GM21786 (cell line): Measurements from ENCODE around the gene IFT172.
A peak's percentile ranks its signal among the peaks of the same experiment; 100 is the strongest.
"Not testable (repeated sequence)": the region's sequence is repeated elsewhere in the genome, so short reads cannot be mapped to it uniquely, and the experiment has no call there.

Source experiments
- ATAC-seq: cut with Tn5 transposase; IDR thresholded peaks from one replicate; pipeline ENCODE4 v1.9.1; 2021; ENCODE audit not compliant: unreplicated experiment

Gene IFT172

GRCh38 chr2:27428213-27428977 is 61.1 kb downstream of the IFT172 start, which contains the start of gene NRBP1:
TSS of gene NRBP1 (plus strand) at chr2:27428631. CDS start at chr2:27433274, 4,643 bp downstream.
- peak; percentile 84 for ATAC-seq

GRCh38 chr2:27427863-27428212 is 61.7 kb downstream of the IFT172 start:
- no peak for ATAC-seq

GRCh38 chr2:27425039-27425438 is 64.5 kb downstream of the IFT172 start:
- not testable (repeated sequence) for ATAC-seq

GRCh38 chr2:27422958-27423357 is 66.6 kb downstream of the IFT172 start:
- ATAC-seq, result no peak

- no peak for ATAC-seq
These were observed 67.8 kb downstream of the IFT172 start for GRCh38 chr2:27421660-27422250.

- ATAC-seq, result no peak
These were observed 68.5 kb downstream of the IFT172 start for GRCh38 chr2:27420996-27421395.

- ATAC-seq, result no peak
These were observed 73.4 kb downstream of the IFT172 start for GRCh38 chr2:27416151-27416550.

GRCh38 chr2:27412419-27413152 is 77.0 kb downstream of the IFT172 start:
- no peak for ATAC-seq

GRCh38 chr2:27409321-27410073 is 80.0 kb downstream of the IFT172 start, which contains the start of gene PPM1G:
TSS of gene PPM1G (minus strand) at chr2:27409591. CDS start at chr2:27409422, 169 bp downstream.
- ATAC-seq, result peak; percentile 96

GRCh38 chr2:27408601-27409320 is 80.8 kb downstream of the IFT172 start:
- ATAC-seq, result peak; percentile 25

- ATAC-seq, result no peak
These were observed 81.6 kb downstream of the IFT172 start for GRCh38 chr2:27407798-27408491.

- ATAC-seq, result no peak
These were observed 89.0 kb downstream of the IFT172 start for GRCh38 chr2:27400348-27401135.

- ATAC-seq, result no peak
These were observed 90.6 kb downstream of the IFT172 start for GRCh38 chr2:27398962-27399361.
